GM21737 (cell line): ENCODE results near the gene SLITRK5.

ENCODE experiments used
- ATAC-seq: cut with Tn5 transposase; IDR thresholded peaks from one replicate; pipeline ENCODE4 v1.9.1; 2021; ENCODE audit warnings: mild to moderate bottlenecking, moderate library complexity; ENCODE audit not compliant: unreplicated experiment

The SLITRK5 gene

DNA sequence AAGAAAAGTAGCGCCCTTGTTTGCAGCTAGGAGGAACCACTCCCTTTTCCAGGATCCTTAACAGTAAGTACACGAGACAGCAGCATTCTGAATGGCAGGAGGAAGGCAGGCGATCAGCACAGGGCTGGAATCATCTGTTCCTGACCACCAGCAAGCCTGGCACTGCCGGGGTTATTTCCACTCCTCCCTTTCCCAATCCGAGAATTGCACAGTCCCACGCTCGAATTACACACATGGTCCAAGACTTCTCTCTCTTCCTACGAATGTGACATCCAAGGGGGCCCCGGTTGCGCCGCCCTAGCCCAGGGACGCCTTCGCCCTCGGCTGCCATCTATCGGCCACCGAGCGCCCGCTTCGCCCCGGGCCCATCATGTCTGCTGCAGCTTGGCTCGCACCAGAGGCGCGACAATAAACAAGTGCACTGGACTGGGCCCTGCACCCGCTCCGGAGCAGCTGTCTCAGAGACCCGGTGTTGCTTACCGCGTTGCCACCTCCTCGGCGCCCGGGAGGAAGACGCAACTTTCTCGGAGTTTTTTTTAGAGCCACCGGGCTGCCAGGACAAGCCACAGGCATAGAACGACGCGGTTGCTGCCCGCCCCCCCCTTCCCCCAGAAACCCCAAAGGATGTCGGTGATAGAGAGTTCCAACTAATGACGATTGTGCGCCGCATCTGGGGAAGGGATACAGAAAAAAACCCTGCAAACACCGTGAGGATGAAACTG, at the start of gene SLITRK5:
Gene SLITRK5 (plus strand): TSS at position 341 of the 722 bp plus-strand sequence. CDS start 4,018 bp downstream, outside the sequence.
- peak; percentile 98 for ATAC-seq

GRCh38 chr13:87622971-87623370, 48.2 kb upstream of the SLITRK5 start:
- no peak for ATAC-seq

GRCh38 chr13:87656306-87656705, 14.9 kb upstream of the SLITRK5 start:
- ATAC-seq: no peak

- ATAC-seq: no peak
These were observed 9.7 kb upstream of the SLITRK5 start for GRCh38 chr13:87661471-87661870.

- ATAC-seq: no peak
These were observed 4.3 kb upstream of the SLITRK5 start for GRCh38 chr13:87666831-87667230.

DNA sequence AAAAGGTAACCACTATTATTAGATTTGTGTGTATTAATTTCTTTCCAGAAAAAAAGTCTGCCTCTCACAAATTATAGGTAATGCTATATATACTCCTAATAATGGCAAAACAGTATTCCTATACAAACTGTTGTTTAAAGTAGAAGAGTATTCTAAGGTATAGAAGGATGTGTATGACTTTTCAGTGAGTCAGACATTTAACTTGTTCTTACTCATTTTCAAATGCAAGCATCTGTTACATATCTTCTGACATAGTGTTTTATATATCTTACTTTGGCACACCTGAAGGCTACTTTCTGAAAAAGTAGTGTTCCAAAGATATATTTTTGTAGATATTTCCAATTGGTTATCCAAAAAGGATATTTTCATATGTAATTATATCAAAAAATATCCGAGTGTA, 3.5 kb upstream of the SLITRK5 start:
- ATAC-seq: no peak

GRCh38 chr13:87669379-87669978, 1.7 kb upstream of the SLITRK5 start:
- ATAC-seq: no peak

- ATAC-seq: no peak
These were observed 808 bp downstream of the SLITRK5 start for GRCh38 chr13:87671753-87672605.

DNA sequence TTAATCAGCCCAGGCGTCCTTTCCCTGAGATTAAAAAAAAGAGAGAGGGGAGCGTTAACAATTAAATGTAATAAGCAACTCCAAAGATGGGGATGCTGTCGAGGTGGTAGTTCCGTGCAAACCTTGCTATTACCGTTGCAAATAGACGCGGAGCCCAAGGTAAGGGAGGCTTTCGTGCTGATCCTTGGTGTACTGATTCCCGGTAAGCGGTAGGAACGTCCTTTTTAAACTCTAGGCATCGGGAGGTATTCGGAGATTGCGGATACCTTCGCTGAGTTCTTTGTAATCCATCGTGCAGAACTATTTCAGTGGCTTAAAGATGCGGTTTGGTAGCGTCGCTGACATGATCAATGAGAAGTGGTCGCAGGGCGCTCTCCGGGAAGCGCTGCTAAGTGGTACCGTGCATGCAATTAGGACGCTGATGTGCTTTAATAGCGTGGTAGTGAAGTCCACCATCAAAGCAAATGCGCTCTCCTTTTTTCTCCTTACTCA, 3.1 kb downstream of the SLITRK5 start:
- no peak for ATAC-seq

DNA sequence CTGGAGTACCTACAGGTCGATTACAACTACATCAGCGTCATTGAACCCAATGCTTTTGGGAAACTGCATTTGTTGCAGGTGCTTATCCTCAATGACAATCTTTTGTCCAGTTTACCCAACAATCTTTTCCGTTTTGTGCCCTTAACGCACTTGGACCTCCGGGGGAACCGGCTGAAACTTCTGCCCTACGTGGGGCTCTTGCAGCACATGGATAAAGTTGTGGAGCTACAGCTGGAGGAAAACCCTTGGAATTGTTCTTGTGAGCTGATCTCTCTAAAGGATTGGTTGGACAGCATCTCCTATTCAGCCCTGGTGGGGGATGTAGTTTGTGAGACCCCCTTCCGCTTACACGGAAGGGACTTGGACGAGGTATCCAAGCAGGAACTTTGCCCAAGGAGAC, 4.7 kb downstream of the SLITRK5 start:
- ATAC-seq: no peak

DNA sequence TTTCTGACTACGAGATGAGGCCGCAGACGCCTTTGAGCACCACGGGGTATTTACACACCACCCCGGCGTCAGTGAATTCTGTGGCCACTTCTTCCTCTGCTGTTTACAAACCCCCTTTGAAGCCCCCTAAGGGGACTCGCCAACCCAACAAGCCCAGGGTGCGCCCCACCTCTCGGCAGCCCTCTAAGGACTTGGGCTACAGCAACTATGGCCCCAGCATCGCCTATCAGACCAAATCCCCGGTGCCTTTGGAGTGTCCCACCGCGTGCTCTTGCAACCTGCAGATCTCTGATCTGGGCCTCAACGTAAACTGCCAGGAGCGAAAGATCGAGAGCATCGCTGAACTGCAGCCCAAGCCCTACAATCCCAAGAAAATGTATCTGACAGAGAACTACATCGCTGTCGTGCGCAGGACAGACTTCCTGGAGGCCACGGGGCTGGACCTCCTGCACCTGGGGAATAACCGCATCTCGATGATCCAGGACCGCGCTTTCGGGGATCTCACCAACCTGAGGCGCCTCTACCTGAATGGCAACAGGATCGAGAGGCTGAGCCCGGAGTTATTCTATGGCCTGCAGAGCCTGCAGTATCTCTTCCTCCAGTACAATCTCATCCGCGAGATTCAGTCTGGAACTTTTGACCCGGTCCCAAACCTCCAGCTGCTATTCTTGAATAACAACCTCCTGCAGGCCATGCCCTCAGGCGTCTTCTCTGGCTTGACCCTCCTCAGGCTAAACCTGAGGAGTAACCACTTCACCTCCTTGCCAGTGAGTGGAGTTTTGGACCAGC, 5.3 kb downstream of the SLITRK5 start:
- no peak for ATAC-seq

GRCh38 chr13:87677043-87677495, 5.9 kb downstream of the SLITRK5 start:
- no peak for ATAC-seq

GRCh38 chr13:87677496-87678371, 6.6 kb downstream of the SLITRK5 start:
- ATAC-seq: no peak

DNA sequence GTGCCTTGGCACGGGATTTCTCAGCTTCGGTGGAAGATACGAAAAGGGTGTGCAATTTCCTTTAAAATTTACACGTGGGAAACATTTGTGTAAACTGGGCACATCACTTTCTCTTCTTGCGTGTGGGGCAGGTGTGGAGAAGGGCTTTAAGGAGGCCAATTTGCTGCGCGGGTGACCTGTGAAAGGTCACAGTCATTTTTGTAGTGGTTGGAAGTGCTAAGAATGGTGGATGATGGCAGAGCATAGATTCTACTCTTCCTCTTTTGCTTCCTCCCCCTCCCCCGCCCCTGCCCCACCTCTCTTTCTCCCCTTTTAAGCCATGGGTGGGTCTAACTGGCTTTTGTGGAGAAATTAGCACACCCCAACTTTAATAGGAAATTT, 7.2 kb downstream of the SLITRK5 start:
- no peak for ATAC-seq

- no peak for ATAC-seq
These were observed 9.1 kb downstream of the SLITRK5 start for GRCh38 chr13:87680298-87680697.

DNA sequence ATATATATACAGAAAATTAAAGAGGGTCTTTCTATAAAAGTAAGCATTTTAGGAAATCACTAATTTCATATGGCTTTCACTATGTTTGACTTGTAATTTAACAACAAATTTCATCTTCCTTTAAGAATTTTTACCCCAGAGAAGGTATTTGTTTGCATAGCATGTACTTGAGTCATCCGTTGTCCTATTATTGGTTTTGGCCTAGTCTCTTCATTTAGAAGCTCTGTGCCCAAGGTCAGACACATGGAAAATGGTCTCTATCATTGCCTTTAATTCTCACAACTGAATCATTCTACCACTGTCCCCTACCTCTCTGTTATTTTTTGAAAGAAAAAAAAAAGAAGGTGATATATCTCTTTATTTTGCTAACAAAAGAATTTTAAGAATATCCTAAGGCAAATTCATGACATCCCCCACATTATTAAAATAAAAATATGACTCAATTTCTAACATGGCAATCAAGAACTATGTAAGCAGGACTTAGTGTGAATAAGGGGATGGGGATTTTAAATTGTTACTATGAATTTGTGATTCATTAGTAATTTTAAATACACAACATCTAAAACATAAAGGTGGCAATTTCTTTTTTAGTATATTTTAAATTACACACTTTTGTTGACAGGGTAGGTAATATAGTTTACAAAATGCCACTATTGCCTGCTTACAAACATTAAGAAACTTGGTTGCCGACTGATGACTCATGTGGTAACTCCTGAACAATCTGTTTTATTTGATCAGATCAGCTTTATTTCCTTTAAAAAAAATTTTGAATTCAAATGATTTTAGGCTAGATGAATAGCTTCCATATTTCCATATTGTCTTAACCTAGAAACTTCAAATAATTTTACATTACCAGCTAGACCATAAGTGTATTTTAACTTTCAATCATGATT, 13.9 kb downstream of the SLITRK5 start:
- ATAC-seq: no peak

GRCh38 chr13:87696458-87696857, 25.3 kb downstream of the SLITRK5 start:
- no peak for ATAC-seq

DNA sequence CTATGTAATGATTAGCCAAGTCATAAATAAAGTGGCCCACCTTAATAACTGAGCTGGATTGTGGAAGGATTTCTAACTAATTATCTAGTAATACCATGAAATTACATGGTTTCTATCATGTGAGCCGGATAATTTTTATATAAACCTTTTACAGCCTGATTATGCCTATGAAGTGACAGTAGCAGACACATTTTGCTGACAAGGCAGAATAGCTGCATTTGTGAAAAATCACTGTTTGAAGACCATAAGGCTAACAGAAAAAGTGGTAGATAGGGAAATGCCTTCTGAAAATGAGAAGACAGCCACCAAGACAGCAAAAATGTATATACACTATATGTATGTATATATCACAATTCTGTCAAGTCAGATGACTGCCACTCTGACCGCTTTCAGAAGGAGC, 27.1 kb downstream of the SLITRK5 start:
- ATAC-seq: no peak

DNA sequence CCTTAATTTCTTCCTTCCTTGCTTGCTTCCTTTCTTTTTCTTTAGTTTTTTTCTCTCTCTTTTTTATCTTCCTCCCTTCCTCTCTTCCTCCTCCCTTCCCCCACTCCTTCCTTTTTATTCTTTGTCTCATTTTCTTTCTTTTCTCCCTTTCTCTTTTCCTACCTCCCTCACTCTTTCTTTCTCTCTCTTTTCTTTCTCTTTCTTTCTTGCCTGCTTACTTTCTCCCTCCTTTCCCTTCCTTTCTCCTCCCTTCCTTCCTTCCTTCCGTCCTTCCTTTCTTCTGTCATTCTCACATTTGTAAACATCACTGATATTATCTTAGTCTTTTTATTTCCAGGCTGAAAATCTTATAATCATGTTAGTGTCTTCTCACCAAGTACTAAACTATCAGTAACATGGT, 38.8 kb downstream of the SLITRK5 start:
- no peak for ATAC-seq
